Ovary (tissue), 9 donors: ENCODE data around the gene CDC42. TPM values are rescaled to one million over a fixed set of nuclear protein-coding genes. Genes with fewer than 3 reads are reported as not detected.

ENCODE experiments used
- DNase-seq, 5 donors: peaks; one replicate each; pipeline ENCODE4 v3.0.0-alpha.2; 2019 to 2020
- H3K27ac ChIP-seq, 2 donors: fragments of 200-600 bp; one replicate each; pipeline versions ENCODE4 v1.5.1 to v1.8.0; 2019 to 2022
- H3K27me3 ChIP-seq: fragments of 200-600 bp; one replicate; pipeline ENCODE4 v1.8.0; 2022
- H3K36me3 ChIP-seq: fragments of 200-600 bp; sonication (generic); one replicate; pipeline ENCODE4 v1.5.1; 2019
- H3K4me1 ChIP-seq: one replicate; pipeline ENCODE4 v1.8.1; 2013; ENCODE audit warnings: mild to moderate bottlenecking, moderate library complexity; ENCODE audit not compliant: insufficient read depth
- H3K4me3 ChIP-seq: fragments of 200-600 bp; sonication (generic); one replicate; pipeline ENCODE4 v1.5.1; 2017
- H3K9me3 ChIP-seq, 2 donors: fragments of 200-600 bp in 1 of 2; sonication (generic) in 1 of 2; one replicate each; pipeline versions ENCODE4 v1.5.1 to v1.8.1; 2013 to 2019; ENCODE audit warnings: mild to moderate bottlenecking in 1 of 2, moderate library complexity in 1 of 2
- CTCF ChIP-seq, 3 donors: fragments of 450-650 bp in 2 of 3; fragments of 200-600 bp in 1 of 3; IDR thresholded peaks; one replicate each; pipeline versions ENCODE4 v1.5.1 to v1.8.0; 2016 to 2022; ENCODE audit warnings: antibody characterized with exemption in 3 of 3, mild to moderate bottlenecking in 1 of 3
- EP300 ChIP-seq: sonication (generic); formaldehyde crosslinking; IDR thresholded peaks from one replicate; pipeline ENCODE4 v1.6.1; 2017; ENCODE audit warnings: antibody characterized with exemption
- POLR2A ChIP-seq: fragments of 450-650 bp; IDR thresholded peaks from one replicate; pipeline ENCODE4 v1.6.1; 2017; ENCODE audit warnings: antibody characterized with exemption, mild to moderate bottlenecking, moderate library complexity
- WGBS, 3 donors: extraction: QIAGEN DNeasy Blood & Tissue Kit in 1 of 3; methylation state at CpG; one replicate each; pipeline versions ENCODE4 v1.1.5 to v1.1.7; 2013 to 2017; 5-methylcytosine and 5-hydroxymethylcytosine counted together
- intact Hi-C, 4 donors: fragments of 100-400 bp; cut with DNase I; formaldehyde crosslinking; loops; one replicate each; pipeline versions ENCODE4 v1.11.0 to v1.15.1; 2022 to 2023
- polyA plus RNA-seq, 2 donors: library from polyadenylated mRNA; stranded (reverse); fragments of 200-250 nt in 1 of 2; fragments of 350-450 nt in 1 of 2; fragmentation: Illumina TruSeq in 1 of 2; extraction: RNeasy Lipid Tissue Mini Kit (QIAGEN cat#74804) in 1 of 2; gene quantifications; one replicate each; pipeline ENCODE4 v1.2.3, GENCODE V29; 2013 to 2014
- total RNA-seq, 7 donors: library from RNA; depleted of rRNA in 2 of 7; stranded (reverse); fragments of >200 nt in 2 of 7; fragmentation: NEBNext Ultra II Directional in 3 of 7; extraction: Animal tissue kit (Norgen Biotek cat#: 25700) in 3 of 7; gene quantifications; one replicate each; pipeline versions ENCODE4 v1.1.0 to v1.2.4, GENCODE V29; 2016 to 2023
- donor health status: DM: no; HTN: no; CAD: no; lungs with moderate emphysema.
- donor health status: DM: no; HTN: no; CAD: no.
- donor health status: Bipolar disorder and iron deficiency.
- donor health status: DM: yes; HTN: yes; CAD: no.
- donor health status: DM: no; HTN: no; CAD: no.
- donor health status: DM: yes; HTN: yes; CAD: no.

CDC42 gene
- total and polyA plus RNA-seq, 9 donors = 111 to 238 (median 200) TPM

DNA sequence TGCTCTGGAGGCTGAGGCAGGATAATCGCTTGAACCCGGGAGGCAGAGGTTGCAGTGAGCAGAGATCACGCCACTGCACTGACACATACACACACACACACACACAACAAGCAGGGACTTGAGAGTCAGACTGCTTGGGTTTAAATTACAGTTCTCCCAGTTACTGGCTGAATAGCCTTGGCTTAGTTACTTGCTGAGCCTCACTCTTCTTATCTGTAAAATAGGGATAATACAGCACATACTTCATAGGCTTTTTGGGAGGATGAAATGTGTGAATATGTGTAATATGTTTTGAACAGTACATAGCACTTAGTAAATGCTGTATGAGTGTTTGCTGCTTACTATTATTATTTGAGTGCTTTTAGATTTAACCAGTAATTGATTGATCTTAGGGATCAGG lies 23.8 kb downstream of the CDC42 start:
- H3K4me1 ChIP-seq = peaks cover 14% of the 10 kb centered on the region
- H3K9me3 ChIP-seq = no peaks in the 10 kb centered on the region
- 86 to 95% (median 89%) methylated on average over 3 of the region's 3 CpGs for WGBS, 3 donors

GRCh38 chr1:22077728-22078127 lies 25.2 kb downstream of the CDC42 start:
- H3K9me3 ChIP-seq = no peaks in the 10 kb centered on the region
- H3K4me3 ChIP-seq = no peak overlapping the region
- H3K36me3 ChIP-seq = no peaks in the 10 kb centered on the region
- DNase-seq = no peak
- H3K27me3 ChIP-seq = no peaks in the 10 kb centered on the region
- peaks cover 12% of the 10 kb centered on the region for H3K4me1 ChIP-seq
- intact Hi-C loops = loop anchor here in 1 of 4 donors (2.0 kb wide), 1 partner anchor 13 kb away; no protein-coding TSS in a partner anchor
- no peak for TF ChIP-seq POLR2A
- no peak for TF ChIP-seq EP300
- no peak for TF ChIP-seq CTCF (IDR thresholded peaks at IDR 0.05)
- H3K27ac ChIP-seq = no peak overlapping the region
- 23 to 31% (median 28%) methylated on average over 5 of the region's 5 CpGs for whole genome bisulfite sequencing, 3 donors

More for the DNA sequence above, 23.8 kb downstream of the CDC42 start:
- Histone ChIP-seq H3K36me3 (no peaks in the 10 kb centered on the region), H3K27me3 (no peaks in the 10 kb centered on the region), H3K4me3 (no peak overlapping the region), H3K27ac (no peak overlapping the region)
- TF ChIP-seq CTCF (IDR thresholded peaks at IDR 0.05) (no peak), EP300 (no peak), POLR2A (no peak)
- intact Hi-C loops = loop anchor here in 1 of 4 donors (2.0 kb wide), 1 partner anchor 14 kb away; no protein-coding TSS in a partner anchor
- DNase-seq = no peak

DNA sequence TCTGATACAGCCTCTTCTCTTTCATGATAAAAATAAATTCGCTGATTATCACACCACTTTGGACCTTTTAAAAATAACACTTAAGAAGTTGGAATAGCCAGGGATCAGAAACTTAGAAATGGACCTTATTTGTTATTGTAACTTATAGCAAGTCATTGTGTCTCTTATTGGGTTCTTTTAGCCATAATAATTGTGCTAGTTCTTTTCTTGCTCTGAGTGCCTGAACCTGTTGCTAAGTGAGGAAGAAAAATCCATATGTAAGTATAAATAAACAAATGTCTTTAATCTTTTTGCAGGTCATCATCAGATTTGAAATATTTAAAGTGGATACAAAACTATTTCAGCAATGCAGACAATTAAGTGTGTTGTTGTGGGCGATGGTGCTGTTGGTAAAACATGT lies 25.6 kb downstream of the CDC42 start:
- intact Hi-C loops = no loop called here

DNA sequence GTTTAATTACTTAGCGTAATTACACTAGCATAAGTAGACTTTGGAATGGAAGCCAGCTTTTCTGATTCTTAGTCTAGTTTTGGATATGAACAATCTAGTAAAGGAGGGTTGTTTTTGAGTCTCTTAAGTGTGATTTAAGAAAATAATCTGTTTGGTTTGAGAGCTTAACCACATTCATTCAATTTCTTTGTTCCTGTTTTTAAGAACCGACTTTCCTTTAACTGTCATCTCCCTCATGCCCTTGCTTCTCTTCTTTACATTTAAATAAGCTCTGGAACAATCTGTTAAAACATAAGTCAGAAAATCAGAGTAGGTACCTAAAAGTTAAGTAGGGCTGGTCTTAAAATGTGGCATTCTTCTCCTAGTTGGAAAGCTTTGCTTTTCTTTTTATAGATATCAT lies 27.7 kb downstream of the CDC42 start:
- intact Hi-C loops = no loop called here
- H3K36me3 ChIP-seq = no peaks in the 10 kb centered on the region
- no peaks in the 10 kb centered on the region for H3K27me3 ChIP-seq
- H3K27ac ChIP-seq = no peak overlapping the region
- no peaks in the 10 kb centered on the region for H3K9me3 ChIP-seq
- H3K4me3 ChIP-seq = no peak overlapping the region
- TF ChIP-seq EP300 (no peak), POLR2A (no peak), CTCF (IDR thresholded peaks at IDR 0.05) (no peak)
- peaks cover 7% of the 10 kb centered on the region for H3K4me1 ChIP-seq
- 87 to 91% (median 88%) methylated on average over 2 of the region's 2 CpGs for WGBS, 3 donors
- DNase-seq = no peak

More for the DNA sequence above, 25.6 kb downstream of the CDC42 start:
- no peak for DNase-seq
- Histone ChIP-seq H3K4me3 (no peak overlapping the region), H3K36me3 (no peaks in the 10 kb centered on the region), H3K27me3 (no peaks in the 10 kb centered on the region), H3K27ac (no peak overlapping the region), H3K9me3 (no peaks in the 10 kb centered on the region), H3K4me1 (peaks cover 11% of the 10 kb centered on the region)
- WGBS, 3 donors = 49 to 74% (median 62%) methylated on average over 2 of the region's 2 CpGs
- no peak for TF ChIP-seq EP300
- TF ChIP-seq CTCF (IDR thresholded peaks at IDR 0.05) = no peak
- no peak for TF ChIP-seq POLR2A
